ENCODE data around the gene CACNA2D3.

The CACNA2D3 gene

GRCh38 chr3:54791501-54792156, 669.3 kb downstream of the CACNA2D3 start:
- DNase-seq (ENCODE audit: low read depth, low spot score), result no peak

- DNase-seq (ENCODE audit: low read depth, low spot score), result no peak
Observed at GRCh38 chr3:54792584-54792983, 670.2 kb downstream of the CACNA2D3 start.

- no peak for DNase-seq (ENCODE audit: low read depth, low spot score)
Observed at GRCh38 chr3:54793171-54793570, 670.8 kb downstream of the CACNA2D3 start.

GRCh38 chr3:54797111-54797510, 674.8 kb downstream of the CACNA2D3 start:
- no peak for DNase-seq (ENCODE audit: low read depth, low spot score)

- no peak for DNase-seq (ENCODE audit: low read depth, low spot score)
Observed at GRCh38 chr3:54800478-54800877, 678.1 kb downstream of the CACNA2D3 start.

- DNase-seq (ENCODE audit: low read depth, low spot score), result no peak
Observed at GRCh38 chr3:54801977-54802376, 679.6 kb downstream of the CACNA2D3 start.

GRCh38 chr3:54810401-54810800, 688.0 kb downstream of the CACNA2D3 start:
- DNase-seq (ENCODE audit: low read depth, low spot score), result no peak

GRCh38 chr3:54814224-54814623, 691.9 kb downstream of the CACNA2D3 start:
- no peak for DNase-seq (ENCODE audit: low read depth, low spot score)

GRCh38 chr3:54817628-54818027, 695.3 kb downstream of the CACNA2D3 start:
- no peak for DNase-seq (ENCODE audit: low read depth, low spot score)

GRCh38 chr3:54818486-54818885, 696.1 kb downstream of the CACNA2D3 start:
- no peak for DNase-seq (ENCODE audit: low read depth, low spot score)

- no peak for DNase-seq (ENCODE audit: low read depth, low spot score)
Observed at GRCh38 chr3:54818942-54819341, 696.6 kb downstream of the CACNA2D3 start.

- DNase-seq (ENCODE audit: low read depth, low spot score), result no peak
Observed at GRCh38 chr3:54819946-54820345, 697.6 kb downstream of the CACNA2D3 start.

- no peak for DNase-seq (ENCODE audit: low read depth, low spot score)
Observed at GRCh38 chr3:54822206-54822605, 699.9 kb downstream of the CACNA2D3 start.

- no peak for DNase-seq (ENCODE audit: low read depth, low spot score)
Observed at GRCh38 chr3:54826251-54826691, 703.9 kb downstream of the CACNA2D3 start.

GRCh38 chr3:54827056-54827687, 704.8 kb downstream of the CACNA2D3 start:
- no peak for DNase-seq (ENCODE audit: low read depth, low spot score)

GRCh38 chr3:54827776-54828175, 705.4 kb downstream of the CACNA2D3 start:
- DNase-seq (ENCODE audit: low read depth, low spot score), result no peak

- DNase-seq (ENCODE audit: low read depth, low spot score), result peak; percentile 78
Observed at GRCh38 chr3:54830658-54831057, 708.3 kb downstream of the CACNA2D3 start.

GRCh38 chr3:54831112-54831511, 708.8 kb downstream of the CACNA2D3 start:
- no peak for DNase-seq (ENCODE audit: low read depth, low spot score)

GRCh38 chr3:54832876-54833275, 710.5 kb downstream of the CACNA2D3 start:
- no peak for DNase-seq (ENCODE audit: low read depth, low spot score)

- no peak for DNase-seq (ENCODE audit: low read depth, low spot score)
Observed at GRCh38 chr3:54835701-54836100, 713.3 kb downstream of the CACNA2D3 start.

GRCh38 chr3:54836871-54837270, 714.5 kb downstream of the CACNA2D3 start:
- DNase-seq (ENCODE audit: low read depth, low spot score), result peak; percentile 10

GRCh38 chr3:54837964-54838363, 715.6 kb downstream of the CACNA2D3 start:
- no peak for DNase-seq (ENCODE audit: low read depth, low spot score)

GRCh38 chr3:54841471-54841870, 719.1 kb downstream of the CACNA2D3 start:
- no peak for DNase-seq (ENCODE audit: low read depth, low spot score)
